K562 (cell line): ENCODE data around the gene BRWD1. TPM values are rescaled to one million over a fixed set of nuclear protein-coding genes. Genes with fewer than 3 reads are reported as not detected.

ENCODE experiments used
- ATAC-seq: fragments of 200-7000 bp; cut with Tn5 transposase; 3 replicates; pipeline ENCODE4 v1.9.1; 2020; ENCODE audit warnings: moderate library complexity
- BruUV-seq: library from RNA; stranded (reverse); fragments of 400-500 nt; replicated peaks from 2 replicates; lab custom pipeline; 2021; lab: Mats Ljungman, UMichigan
- CTCF ChIA-PET: fragments of 300-600 bp; formaldehyde crosslinking; extraction: SDS; loops from one replicate; lab custom pipeline; 2021; ENCODE audit warnings: low intra/inter-chr PET ratio; lab: Yijun Ruan, JAX
- POLR2A ChIA-PET: fragments of 300-600, 350-650 bp; sonication (Branson Sonifier 250); formaldehyde crosslinking; extraction: SDS; loops from one replicate; lab custom pipeline; 2021; ENCODE audit warnings: antibody characterized with exemption, inconsistent platforms; lab: Yijun Ruan, JAX
- DNase-seq, 4 experiments: peaks; one replicate each; pipeline versions ENCODE4 v3.0.0 to v3.0.0-alpha.2; 2011 to 2018; ENCODE audit warnings: low spot score in 3 of 4, mixed read lengths in 3 of 4; ENCODE audit errors: extremely low read depth in 1 of 4
- FAIRE-seq: peaks from 2 replicates; lab custom pipeline; 2011; peaks lifted over from hg19 to GRCh38; lab: Jason Lieb, UNC
- H2AFZ ChIP-seq: 2 replicates; pipeline ENCODE4 v1.6.0; 2011; ENCODE audit warnings: low read depth, low read length, control low read depth, inconsistent platforms
- H3K27ac ChIP-seq: fragments of 200-600 bp; 3 replicates; pipeline ENCODE4 v1.8.0; 2011; ENCODE audit warnings: low read depth, mild to moderate bottlenecking, control low read depth, inconsistent platforms, low read length, moderate library complexity, mixed read lengths; ENCODE audit errors: extremely low read depth
- H3K27me3 ChIP-seq, 2 experiments: fragments of 300-600 bp in 1 of 2; 2 replicates in 1 of 2; 3 replicates in 1 of 2; pipeline versions ENCODE4 v1.6.0 to v1.8.0; 2011; ENCODE audit warnings: inconsistent platforms in 2 of 2, low read length in 2 of 2, mild to moderate bottlenecking in 1 of 2, mixed read lengths in 1 of 2, moderate library complexity in 1 of 2; ENCODE audit not compliant: control insufficient read depth in 2 of 2, insufficient read depth in 2 of 2
- H3K36me3 ChIP-seq: fragments of 300-600 bp; 3 replicates; pipeline ENCODE4 v1.8.0; 2011; ENCODE audit warnings: mild to moderate bottlenecking, low read length, inconsistent platforms; ENCODE audit not compliant: control insufficient read depth, insufficient read depth
- H3K4me1 ChIP-seq, 2 experiments: fragments of 200-600 bp in 1 of 2; replicated peaks in 1 of 2; 2 replicates in 1 of 2; 3 replicates in 1 of 2; pipeline versions ENCODE4 v1.5.1 to v1.8.0; 2011; ENCODE audit warnings: inconsistent platforms in 2 of 2, low read length in 2 of 2, mild to moderate bottlenecking in 1 of 2, mixed read lengths in 1 of 2, moderate library complexity in 1 of 2; ENCODE audit not compliant: control insufficient read depth in 2 of 2, insufficient read depth in 2 of 2
- H3K4me2 ChIP-seq: 2 replicates; pipeline ENCODE4 v1.6.1; 2011; ENCODE audit warnings: low read length, control low read depth, inconsistent platforms, mixed read lengths; ENCODE audit not compliant: insufficient read depth
- H3K4me3 ChIP-seq: fragments of 200-600 bp; sonication (generic), shearing (Covaris generic); 2 replicates; pipeline ENCODE4 v1.5.1; 2016; ENCODE audit warnings: control low read depth, inconsistent platforms
- H3K79me2 ChIP-seq: fragments of 200-600 bp; 3 replicates; pipeline ENCODE4 v1.8.0; 2011; ENCODE audit warnings: low read length, inconsistent platforms; ENCODE audit not compliant: control insufficient read depth, insufficient read depth
- H3K9ac ChIP-seq, 2 experiments: 2 replicates each; pipeline versions ENCODE4 v1.6.0 to v1.6.1; 2011; ENCODE audit warnings: low read depth in 2 of 2, low read length in 2 of 2, control low read depth in 1 of 2, inconsistent platforms in 1 of 2, mild to moderate bottlenecking in 1 of 2, mixed read lengths in 1 of 2; ENCODE audit not compliant: insufficient read depth in 1 of 2
- H3K9me1 ChIP-seq: one replicate; pipeline ENCODE4 v1.6.0; 2011; ENCODE audit warnings: inconsistent platforms, mild to moderate bottlenecking, low read length, moderate library complexity; ENCODE audit not compliant: control insufficient read depth, insufficient read depth
- H3K9me3 ChIP-seq: replicated peaks from 2 replicates; pipeline ENCODE4 v1.5.1; 2011; ENCODE audit warnings: low read depth, low read length, inconsistent platforms; ENCODE audit not compliant: control insufficient read depth, insufficient read depth
- H4K20me1 ChIP-seq: replicated peaks from 2 replicates; pipeline ENCODE4 v1.6.1; 2011; ENCODE audit warnings: low read length, inconsistent platforms, mixed read lengths; ENCODE audit not compliant: control insufficient read depth, insufficient read depth
- MAFF ChIP-seq: IDR thresholded peaks from 2 replicates; pipeline ENCODE4 v1.6.1; 2012; ENCODE audit warnings: low read length, improper control_type of control experiment
- MEF2D ChIP-seq: conservative IDR thresholded peaks from 2 replicates; pipeline ENCODE4 v1.6.1; 2016; ENCODE audit warnings: low read depth, missing genetic modification characterization, missing compliant biosample characterization
- NR2F6 ChIP-seq: fragments of 450-650 bp; formaldehyde crosslinking; IDR thresholded peaks from 2 replicates; pipeline ENCODE4 v1.4.0; 2020; ENCODE audit warnings: mild to moderate bottlenecking
- SAFB2 ChIP-seq: fragments of 200-400 bp; formaldehyde crosslinking; IDR thresholded peaks from 2 replicates; pipeline ENCODE4 v1.6.1; 2018; ENCODE audit warnings: borderline replicate concordance, low read length, low read depth, moderate library complexity; ENCODE audit not compliant: severe bottlenecking
- SIN3B ChIP-seq: fragments of 450-650 bp; IDR thresholded peaks from 2 replicates; pipeline ENCODE4 v1.6.1; 2017; ENCODE audit warnings: low read depth, mild to moderate bottlenecking, moderate library complexity
- ZNF175 ChIP-seq: fragments of 200-800 bp; sonication (Bioruptor generic); IDR thresholded peaks from 2 replicates; pipeline ENCODE4 v1.6.1; 2016; ENCODE audit warnings: low read depth, mild to moderate bottlenecking, missing genetic modification characterization, missing compliant biosample characterization
- WGBS: fragments of 100-300 bp; shearing (Covaris generic); methylation state at CpG from one replicate; pipeline ENCODE4 v1.1.6; 2016; ENCODE audit warnings: low coverage, mixed read lengths; ENCODE audit not compliant: insufficient coverage; ENCODE audit errors: missing lambda C conversion rate; 5-methylcytosine and 5-hydroxymethylcytosine counted together
- in situ Hi-C: fragments of 300-500 bp; cut with MboI; formaldehyde crosslinking; loops from 4 replicates; pipeline ENCODE4 v1.15.0; 2018; ENCODE audit warnings: inconsistent platforms, mixed read lengths
- intact Hi-C: fragments of 100-400 bp; cut with micrococcal nuclease; formaldehyde crosslinking; loops from 2 replicates; pipeline ENCODE4 v1.14.2; 2022
- polyA plus RNA-seq, 8 experiments: library from polyadenylated mRNA; depleted of rRNA in 4 of 8; stranded (reverse) in 5 of 8; unstranded in 3 of 8; fragments of >200 nt; fragmentation: Nextera tagmentation in 2 of 8; fragmentation: Illumina TruSeq in 1 of 8; extraction: Ambion mirVana in 2 of 8; extraction: Trizol in 1 of 8; gene quantifications; 2 replicates each; pipeline versions ENCODE4 v1.2.1 to v1.2.3, GENCODE V29; 2011 to 2014; ENCODE audit warnings: inconsistent platforms in 1 of 8, missing spikeins in 1 of 8
- total RNA-seq, 7 experiments: library from RNA; depleted of rRNA in 6 of 7; stranded (reverse); fragments of >200 nt in 6 of 7; fragmentation: Illumina TruSeq in 2 of 7; extraction: Trizol in 2 of 7; gene quantifications; 2 replicates each; pipeline versions ENCODE4 v1.2.1 to v1.2.3, GENCODE V29; 2011 to 2021; ENCODE audit warnings: low replicate concordance in 1 of 7
- TF ChIP-seq, protein P1 (sequence below): fragments of 250-450 bp; sonication (Bioruptor Pico); IDR thresholded peaks from 2 replicates; pipeline ENCODE4 v1.8.0; 2022; ENCODE audit warnings: inconsistent platforms

The BRWD1 gene
- total and polyA plus RNA-seq, 9 of the 15 experiments (the other 6 are each of a cell fraction or from before 2014, with no cell fraction given): 10.1 to 60.2 (median 34.1) TPM

DNA sequence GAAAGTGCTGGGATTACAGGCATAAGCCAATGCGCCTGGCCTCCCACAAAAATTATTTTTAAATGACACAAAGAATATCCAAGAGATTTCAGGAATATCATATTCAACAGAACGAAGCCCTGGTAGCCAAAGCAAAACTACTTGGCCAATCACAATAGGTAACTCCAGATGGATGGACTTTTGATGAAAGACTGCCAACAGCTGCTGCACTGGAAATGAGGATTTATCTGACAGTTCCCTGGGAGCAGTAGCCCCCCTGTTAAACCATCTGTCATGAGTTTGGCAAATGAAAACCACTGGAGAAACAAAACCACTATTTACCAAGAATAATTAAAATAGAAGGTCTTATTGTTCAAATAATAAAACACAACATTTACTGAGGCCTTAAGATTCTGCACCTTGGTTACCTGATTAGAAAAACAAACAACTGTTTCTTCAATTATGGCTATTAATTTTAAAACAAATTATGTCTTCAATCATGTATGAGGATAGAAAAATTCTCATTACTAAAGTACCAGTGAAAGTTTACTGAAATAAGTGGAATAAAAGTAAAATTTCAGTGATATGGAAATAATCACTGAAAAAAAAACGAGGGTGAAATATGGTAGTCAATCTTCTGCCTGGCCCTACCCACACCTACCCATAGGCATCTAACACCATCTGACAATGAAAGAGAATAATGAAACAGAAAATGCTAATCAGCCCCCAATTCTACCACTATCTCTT is 95.9 kb downstream of the BRWD1 start:
- Histone ChIP-seq H3K4me3 (no peak overlapping the region), H3K79me2 (no peaks in the 10 kb centered on the region), H4K20me1 (no peaks in the 10 kb centered on the region), H3K9me1 (no peaks in the 10 kb centered on the region), H3K36me3 (peaks cover 76% of the 10 kb centered on the region), H3K4me1 (no peaks in the 10 kb centered on the region), H3K27ac (no peak overlapping the region), H3K4me2 (no peak overlapping the region), H2AFZ (no peak overlapping the region), H3K9me3 (no peaks in the 10 kb centered on the region), H3K27me3 (no peaks in the 10 kb centered on the region), H3K9ac (no peak overlapping the region)
- FAIRE-seq (no peak), DNase-seq (no peak), ATAC-seq (no peak)
- intact Hi-C loops: no loop called here
- ChIA-PET CTCF (no interaction called here), POLR2A (interaction anchor here (1.2 to 2.5 kb wide), 2 partner anchors 8 to 29 kb away, joined by 3 to 7 read pairs; no protein-coding TSS in a partner anchor)
- 82% methylated on average over 3 of the region's 3 CpGs for WGBS
- TF ChIP-seq MAFF (no peak), SAFB2 (no peak), MEF2D (tag) (no peak), ZNF175 (CRISPR knock-in tag) (no peak), NR2F6 (CRISPR knock-in tag) (no peak), SIN3B (no peak)
- TF ChIP-seq, protein P1, sequence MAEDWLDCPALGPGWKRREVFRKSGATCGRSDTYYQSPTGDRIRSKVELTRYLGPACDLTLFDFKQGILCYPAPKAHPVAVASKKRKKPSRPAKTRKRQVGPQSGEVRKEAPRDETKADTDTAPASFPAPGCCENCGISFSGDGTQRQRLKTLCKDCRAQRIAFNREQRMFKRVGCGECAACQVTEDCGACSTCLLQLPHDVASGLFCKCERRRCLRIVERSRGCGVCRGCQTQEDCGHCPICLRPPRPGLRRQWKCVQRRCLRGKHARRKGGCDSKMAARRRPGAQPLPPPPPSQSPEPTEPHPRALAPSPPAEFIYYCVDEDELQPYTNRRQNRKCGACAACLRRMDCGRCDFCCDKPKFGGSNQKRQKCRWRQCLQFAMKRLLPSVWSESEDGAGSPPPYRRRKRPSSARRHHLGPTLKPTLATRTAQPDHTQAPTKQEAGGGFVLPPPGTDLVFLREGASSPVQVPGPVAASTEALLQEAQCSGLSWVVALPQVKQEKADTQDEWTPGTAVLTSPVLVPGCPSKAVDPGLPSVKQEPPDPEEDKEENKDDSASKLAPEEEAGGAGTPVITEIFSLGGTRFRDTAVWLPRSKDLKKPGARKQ: no peak
- no TSS peak for BruUV-seq
- in situ Hi-C loops: no loop called here
